ENCODE results near the gene LSP1.
"Not testable (repeated sequence)": the region's sequence is repeated elsewhere in the genome, so short reads cannot be mapped to it uniquely, and the experiment has no call there.

Gene LSP1

GRCh38 chr11:1873048-1873812, 20.3 kb downstream of the LSP1 start:
- H3K27ac ChIP-seq (ENCODE audit: low read length): no peak overlapping the region
- no peaks in the 10 kb centered on the region for H3K27me3 ChIP-seq (ENCODE audit: control insufficient read depth, insufficient read depth, low read length)
- no peaks in the 10 kb centered on the region for H3K9me3 ChIP-seq (ENCODE audit: control insufficient read depth, low read depth, low read length)
- no peaks in the 10 kb centered on the region for H3K36me3 ChIP-seq (ENCODE audit: control insufficient read depth, low read depth, low read length)
- H3K4me1 ChIP-seq (ENCODE audit: control insufficient read depth, low read depth, low read length): no peaks in the 10 kb centered on the region
- no peak overlapping the region for H3K4me3 ChIP-seq (ENCODE audit: low read length)
- H3K9ac ChIP-seq (ENCODE audit: low read length): no peak overlapping the region

- H3K9ac ChIP-seq (ENCODE audit: low read length); H3K9me3 ChIP-seq (ENCODE audit: control insufficient read depth, low read depth, low read length); H3K4me3 ChIP-seq (ENCODE audit: low read length); H3K36me3 ChIP-seq (ENCODE audit: control insufficient read depth, low read depth, low read length); H3K4me1 ChIP-seq (ENCODE audit: control insufficient read depth, low read depth, low read length); H3K27me3 ChIP-seq (ENCODE audit: control insufficient read depth, insufficient read depth, low read length); H3K27ac ChIP-seq (ENCODE audit: low read length): not testable (repeated sequence)
Measured at GRCh38 chr11:1873813-1874150, 20.9 kb downstream of the LSP1 start.

GRCh38 chr11:1874441-1875092, 21.7 kb downstream of the LSP1 start:
- not testable (repeated sequence) for H3K9me3 ChIP-seq (ENCODE audit: control insufficient read depth, low read depth, low read length); H3K36me3 ChIP-seq (ENCODE audit: control insufficient read depth, low read depth, low read length); H3K27me3 ChIP-seq (ENCODE audit: control insufficient read depth, insufficient read depth, low read length); H3K4me1 ChIP-seq (ENCODE audit: control insufficient read depth, low read depth, low read length); H3K27ac ChIP-seq (ENCODE audit: low read length); H3K9ac ChIP-seq (ENCODE audit: low read length); H3K4me3 ChIP-seq (ENCODE audit: low read length)

GRCh38 chr11:1875093-1875850, 22.4 kb downstream of the LSP1 start:
- H3K27me3 ChIP-seq (ENCODE audit: control insufficient read depth, insufficient read depth, low read length): no peaks in the 10 kb centered on the region
- no peak overlapping the region for H3K9ac ChIP-seq (ENCODE audit: low read length)
- no peak overlapping the region for H3K4me3 ChIP-seq (ENCODE audit: low read length)
- no peaks in the 10 kb centered on the region for H3K4me1 ChIP-seq (ENCODE audit: control insufficient read depth, low read depth, low read length)
- H3K27ac ChIP-seq (ENCODE audit: low read length): no peak overlapping the region
- no peaks in the 10 kb centered on the region for H3K9me3 ChIP-seq (ENCODE audit: control insufficient read depth, low read depth, low read length)
- H3K36me3 ChIP-seq (ENCODE audit: control insufficient read depth, low read depth, low read length): no peaks in the 10 kb centered on the region

GRCh38 chr11:1875851-1876301, 23.0 kb downstream of the LSP1 start:
- not testable (repeated sequence) for H3K9ac ChIP-seq (ENCODE audit: low read length); H3K4me1 ChIP-seq (ENCODE audit: control insufficient read depth, low read depth, low read length); H3K9me3 ChIP-seq (ENCODE audit: control insufficient read depth, low read depth, low read length); H3K27me3 ChIP-seq (ENCODE audit: control insufficient read depth, insufficient read depth, low read length); H3K36me3 ChIP-seq (ENCODE audit: control insufficient read depth, low read depth, low read length); H3K27ac ChIP-seq (ENCODE audit: low read length); H3K4me3 ChIP-seq (ENCODE audit: low read length)

GRCh38 chr11:1876361-1877063, 23.6 kb downstream of the LSP1 start:
- no peaks in the 10 kb centered on the region for H3K36me3 ChIP-seq (ENCODE audit: control insufficient read depth, low read depth, low read length)
- no peak overlapping the region for H3K9ac ChIP-seq (ENCODE audit: low read length)
- no peak overlapping the region for H3K27ac ChIP-seq (ENCODE audit: low read length)
- H3K27me3 ChIP-seq (ENCODE audit: control insufficient read depth, insufficient read depth, low read length): no peaks in the 10 kb centered on the region
- no peak overlapping the region for H3K4me3 ChIP-seq (ENCODE audit: low read length)
- no peaks in the 10 kb centered on the region for H3K4me1 ChIP-seq (ENCODE audit: control insufficient read depth, low read depth, low read length)
- no peaks in the 10 kb centered on the region for H3K9me3 ChIP-seq (ENCODE audit: control insufficient read depth, low read depth, low read length)

GRCh38 chr11:1877211-1878136, 24.6 kb downstream of the LSP1 start:
- H3K27ac ChIP-seq (ENCODE audit: low read length): no peak overlapping the region
- no peaks in the 10 kb centered on the region for H3K9me3 ChIP-seq (ENCODE audit: control insufficient read depth, low read depth, low read length)

GRCh38 chr11:1878137-1879031, 25.5 kb downstream of the LSP1 start:
- Histone ChIP-seq H3K9me3 (ENCODE audit: control insufficient read depth, low read depth, low read length) (no peaks in the 10 kb centered on the region), H3K27me3 (ENCODE audit: control insufficient read depth, insufficient read depth, low read length) (no peaks in the 10 kb centered on the region), H3K4me1 (ENCODE audit: control insufficient read depth, low read depth, low read length) (no peaks in the 10 kb centered on the region), H3K27ac (ENCODE audit: low read length) (no peak overlapping the region), H3K9ac (ENCODE audit: low read length) (no peak overlapping the region), H3K4me3 (ENCODE audit: low read length) (no peak overlapping the region), H3K36me3 (ENCODE audit: control insufficient read depth, low read depth, low read length) (no peaks in the 10 kb centered on the region)

More at GRCh38 chr11:1877211-1878136, 24.6 kb downstream of the LSP1 start:
- no peak overlapping the region for H3K9ac ChIP-seq (ENCODE audit: low read length)
- no peaks in the 10 kb centered on the region for H3K36me3 ChIP-seq (ENCODE audit: control insufficient read depth, low read depth, low read length)
- H3K4me1 ChIP-seq (ENCODE audit: control insufficient read depth, low read depth, low read length): no peaks in the 10 kb centered on the region
- H3K27me3 ChIP-seq (ENCODE audit: control insufficient read depth, insufficient read depth, low read length): no peaks in the 10 kb centered on the region
- H3K4me3 ChIP-seq (ENCODE audit: low read length): no peak overlapping the region

GRCh38 chr11:1879342-1879940, 26.6 kb downstream of the LSP1 start:
- Histone ChIP-seq H3K27ac (ENCODE audit: low read length) (no peak overlapping the region), H3K27me3 (ENCODE audit: control insufficient read depth, insufficient read depth, low read length) (no peaks in the 10 kb centered on the region), H3K4me1 (ENCODE audit: control insufficient read depth, low read depth, low read length) (no peaks in the 10 kb centered on the region), H3K4me3 (ENCODE audit: low read length) (no peak overlapping the region), H3K36me3 (ENCODE audit: control insufficient read depth, low read depth, low read length) (no peaks in the 10 kb centered on the region), H3K9me3 (ENCODE audit: control insufficient read depth, low read depth, low read length) (no peaks in the 10 kb centered on the region), H3K9ac (ENCODE audit: low read length) (no peak overlapping the region)

Measured in iPS-18a (cell line).